IMR-90 (cell line): ENCODE results near the gene PAK5. TPM values are rescaled to one million over a fixed set of nuclear protein-coding genes. Genes with fewer than 3 reads are reported as not detected.

Experiments used
- ATAC-seq: fragments of 200-7000 bp; cut with Tn5 transposase; 2 replicates; pipeline ENCODE4 v1.9.1; 2020; ENCODE audit warnings: low read depth, mild to moderate bottlenecking, moderate library complexity
- BruUV-seq: library from RNA; stranded (reverse); fragments of 400-500 nt; replicated peaks from 2 replicates; lab custom pipeline; 2021; lab: Mats Ljungman, UMichigan
- CTCF ChIA-PET: fragments of 300-600 bp; formaldehyde crosslinking; extraction: SDS; loops from one replicate; lab custom pipeline; 2021; ENCODE audit warnings: antibody characterized with exemption; lab: Yijun Ruan, JAX
- POLR2A ChIA-PET: fragments of 300-600 bp; sonication (Branson Sonifier 250); formaldehyde crosslinking; loops from one replicate; lab custom pipeline; 2022; ENCODE audit warnings: antibody characterized with exemption; ENCODE audit not compliant: unreplicated experiment; lab: Charles Lee
- DNase-seq: peaks from one replicate; pipeline ENCODE4 v3.0.0; 2013
- H2AFZ ChIP-seq: replicated peaks from 2 replicates; pipeline ENCODE3; 2013; ENCODE audit warnings: low read length, mild to moderate bottlenecking; ENCODE audit not compliant: poor library complexity
- H2AK5ac ChIP-seq: 2 replicates; pipeline ENCODE4 v1.6.1; 2013; ENCODE audit warnings: low read depth, low read length, inconsistent platforms
- H2AK9ac ChIP-seq: replicated peaks from 2 replicates; pipeline ENCODE3; 2013; ENCODE audit warnings: mild to moderate bottlenecking, low read depth, low read length, moderate library complexity; ENCODE audit not compliant: poor library complexity
- H2BK120ac ChIP-seq: 2 replicates; pipeline ENCODE4 v1.6.1; 2013; ENCODE audit warnings: low read depth, low read length, inconsistent platforms
- H2BK15ac ChIP-seq: 3 replicates; pipeline ENCODE4 v1.6.1; 2013; ENCODE audit warnings: low read depth, low read length, inconsistent platforms
- H2BK20ac ChIP-seq: 2 replicates; pipeline ENCODE4 v1.6.1; 2013; ENCODE audit warnings: low read depth, mild to moderate bottlenecking, inconsistent platforms, low read length, moderate library complexity
- H2BK5ac ChIP-seq: 2 replicates; pipeline ENCODE4 v1.6.1; 2013; ENCODE audit warnings: mild to moderate bottlenecking, low read depth, low read length, inconsistent platforms; ENCODE audit not compliant: poor library complexity, severe bottlenecking
- H3K14ac ChIP-seq: replicated peaks from 2 replicates; pipeline ENCODE4 v1.6.1; 2013; ENCODE audit warnings: low read depth, low read length, inconsistent platforms
- H3K18ac ChIP-seq: 2 replicates; pipeline ENCODE4 v1.6.1; 2013; ENCODE audit warnings: low read depth, low read length, control low read depth
- H3K23ac ChIP-seq: 2 replicates; pipeline ENCODE4 v1.6.1; 2013; ENCODE audit warnings: low read depth, low read length, inconsistent platforms
- H3K27ac ChIP-seq: 2 replicates; pipeline ENCODE4 v1.5.1; 2013; ENCODE audit warnings: mild to moderate bottlenecking, control low read depth, low read length; ENCODE audit not compliant: insufficient read depth
- H3K27me3 ChIP-seq: 2 replicates; pipeline ENCODE4 v1.6.1; 2013; ENCODE audit warnings: low read length; ENCODE audit not compliant: control insufficient read depth, insufficient read depth
- H3K36me3 ChIP-seq: 2 replicates; pipeline ENCODE4 v1.6.1; 2013; ENCODE audit warnings: low read length, mixed read lengths; ENCODE audit not compliant: control insufficient read depth, insufficient read depth
- H3K4ac ChIP-seq: 2 replicates; pipeline ENCODE4 v1.6.1; 2013; ENCODE audit warnings: low read depth, low read length, inconsistent platforms
- H3K4me1 ChIP-seq: 2 replicates; pipeline ENCODE4 v1.6.1; 2013; ENCODE audit warnings: low read length, mixed read lengths; ENCODE audit not compliant: control insufficient read depth, insufficient read depth
- H3K4me2 ChIP-seq: 2 replicates; pipeline ENCODE4 v1.6.1; 2013; ENCODE audit warnings: low read depth, mild to moderate bottlenecking, control low read depth, low read length, moderate library complexity
- H3K4me3 ChIP-seq: 2 replicates; pipeline ENCODE4 v1.5.1; 2013; ENCODE audit warnings: low read depth, mild to moderate bottlenecking, control low read depth, low read length, moderate library complexity; ENCODE audit not compliant: insufficient read depth
- H3K56ac ChIP-seq: 2 replicates; pipeline ENCODE4 v1.6.1; 2013; ENCODE audit warnings: low read length, inconsistent platforms; ENCODE audit not compliant: insufficient read depth; ENCODE audit errors: extremely low read depth
- H3K79me1 ChIP-seq, 2 experiments: 2 replicates each; pipeline ENCODE4 v1.6.1; 2013; ENCODE audit warnings: low read length in 2 of 2, inconsistent platforms in 1 of 2, low read depth in 1 of 2
- H3K9ac ChIP-seq: 2 replicates; pipeline ENCODE4 v1.6.1; 2013; ENCODE audit warnings: low read depth, low read length, control low read depth
- H3K9me1 ChIP-seq: 2 replicates; pipeline ENCODE4 v1.6.1; 2013; ENCODE audit warnings: low read length, inconsistent platforms; ENCODE audit not compliant: insufficient read depth
- H3K9me3 ChIP-seq: 2 replicates; pipeline ENCODE4 v1.6.1; 2013; ENCODE audit warnings: low read length; ENCODE audit not compliant: control insufficient read depth, insufficient read depth
- H4K20me1 ChIP-seq: 2 replicates; pipeline ENCODE4 v1.6.1; 2013; ENCODE audit warnings: low read length, inconsistent platforms; ENCODE audit not compliant: insufficient read depth
- H4K5ac ChIP-seq: 2 replicates; pipeline ENCODE4 v1.6.1; 2013; ENCODE audit warnings: mild to moderate bottlenecking, low read depth, low read length, control low read depth
- H4K8ac ChIP-seq, 2 experiments: 2 replicates each; pipeline ENCODE4 v1.6.1; 2013; ENCODE audit warnings: low read depth in 2 of 2, low read length in 2 of 2, control low read depth in 1 of 2, inconsistent platforms in 1 of 2
- H4K91ac ChIP-seq: 2 replicates; pipeline ENCODE4 v1.6.1; 2013; ENCODE audit warnings: low read depth, low read length, inconsistent platforms; ENCODE audit not compliant: insufficient read depth
- CHD1 ChIP-seq: IDR thresholded peaks from 2 replicates; pipeline ENCODE4 v1.6.1; 2012; ENCODE audit warnings: low read depth, low read length, improper control_type of control experiment
- MAFK ChIP-seq: IDR thresholded peaks from 2 replicates; pipeline ENCODE4 v1.6.1; 2012; ENCODE audit warnings: low read depth, low read length, improper control_type of control experiment
- POLR2A ChIP-seq: IDR thresholded peaks from 2 replicates; pipeline ENCODE4 v1.6.1; 2012; ENCODE audit warnings: mild to moderate bottlenecking, low read depth, low read length
- RFX5 ChIP-seq: IDR thresholded peaks from 2 replicates; pipeline ENCODE4 v1.8.0; 2012; ENCODE audit warnings: low read depth, mild to moderate bottlenecking, low read length, moderate library complexity
- whole genome bisulfite sequencing, 2 experiments: methylation state at CpG; one replicate each; pipeline versions ENCODE4 v1.1.5 to v1.1.7; 2013; ENCODE audit warnings: missing lambda C conversion rate in 2 of 2; ENCODE audit not compliant: insufficient read length in 1 of 2; ENCODE audit errors: extremely low coverage in 2 of 2; 5-methylcytosine and 5-hydroxymethylcytosine counted together
- dilution Hi-C: fragments of 300-500 bp; cut with HindIII; formaldehyde crosslinking; loops from one replicate; pipeline ENCODE4 v1.14.3; 2018; ENCODE audit warnings: low sequenced_read_pairs; ENCODE audit not compliant: unreplicated experiment
- in situ Hi-C: fragments of 300-500 bp; cut with MboI; formaldehyde crosslinking; loops from 3 replicates; pipeline ENCODE4 v1.14.3; 2019; ENCODE audit warnings: low sequenced_read_pairs, inconsistent platforms, mixed read lengths
- intact Hi-C: fragments of 100-400 bp; cut with micrococcal nuclease; formaldehyde crosslinking; loops from 2 replicates; pipeline ENCODE4 v1.10.0; 2022
- polyA plus RNA-seq, 3 experiments: library from polyadenylated mRNA; depleted of rRNA; stranded (reverse); fragments of >200 nt; gene quantifications; 2 replicates each; pipeline ENCODE4 v1.2.3, GENCODE V29; 2012; ENCODE audit warnings: low replicate concordance in 1 of 3
- total RNA-seq: library from RNA; depleted of rRNA; stranded (reverse); fragments of >200 nt; gene quantifications from 2 replicates; pipeline ENCODE4 v1.2.3, GENCODE V29; 2012
- TF ChIP-seq, protein P1 (sequence below): conservative IDR thresholded peaks from 2 replicates; pipeline ENCODE4 v1.5.1; 2012; ENCODE audit warnings: mild to moderate bottlenecking, low read depth, low read length, improper control_type of control experiment

PAK5 gene
- total and polyA plus RNA-seq, 2 of the 4 experiments (the other 2 are of a cell fraction): not detected

DNA sequence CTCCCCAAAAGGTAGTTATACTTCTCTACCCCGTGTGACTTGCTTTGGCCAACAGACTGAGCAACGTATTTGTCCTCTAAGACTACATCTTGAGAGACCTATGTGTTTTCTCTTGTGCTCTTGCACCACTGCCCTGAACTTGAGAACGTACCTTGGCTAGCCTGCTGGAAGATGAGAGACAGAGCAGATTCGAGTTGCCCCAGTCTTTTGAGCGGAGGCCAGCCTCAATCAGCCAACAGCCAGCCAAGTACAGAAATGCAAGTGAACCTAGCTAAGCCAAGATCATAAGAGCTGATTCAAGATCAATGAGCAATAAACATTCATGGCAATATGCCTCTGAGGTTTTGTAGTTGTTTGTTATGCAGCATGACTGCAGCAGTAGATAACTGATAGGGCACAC lies 98.4 kb downstream of the PAK5 start:
- POLR2A ChIA-PET: no interaction called here

More for the DNA sequence above, 98.4 kb downstream of the PAK5 start:
- in situ Hi-C loops (no loop called here), intact Hi-C loops (no loop called here), dilution Hi-C loops (no loop called here)
- H2BK20ac ChIP-seq: no peak overlapping the region
- H3K79me1 ChIP-seq: no peaks in the 10 kb centered on the region
- no peak for TF ChIP-seq RFX5
- no peak for TF ChIP-seq MAFK
- no peak for TF ChIP-seq CHD1
- TF ChIP-seq POLR2A: no peak
- TF ChIP-seq, protein P1, sequence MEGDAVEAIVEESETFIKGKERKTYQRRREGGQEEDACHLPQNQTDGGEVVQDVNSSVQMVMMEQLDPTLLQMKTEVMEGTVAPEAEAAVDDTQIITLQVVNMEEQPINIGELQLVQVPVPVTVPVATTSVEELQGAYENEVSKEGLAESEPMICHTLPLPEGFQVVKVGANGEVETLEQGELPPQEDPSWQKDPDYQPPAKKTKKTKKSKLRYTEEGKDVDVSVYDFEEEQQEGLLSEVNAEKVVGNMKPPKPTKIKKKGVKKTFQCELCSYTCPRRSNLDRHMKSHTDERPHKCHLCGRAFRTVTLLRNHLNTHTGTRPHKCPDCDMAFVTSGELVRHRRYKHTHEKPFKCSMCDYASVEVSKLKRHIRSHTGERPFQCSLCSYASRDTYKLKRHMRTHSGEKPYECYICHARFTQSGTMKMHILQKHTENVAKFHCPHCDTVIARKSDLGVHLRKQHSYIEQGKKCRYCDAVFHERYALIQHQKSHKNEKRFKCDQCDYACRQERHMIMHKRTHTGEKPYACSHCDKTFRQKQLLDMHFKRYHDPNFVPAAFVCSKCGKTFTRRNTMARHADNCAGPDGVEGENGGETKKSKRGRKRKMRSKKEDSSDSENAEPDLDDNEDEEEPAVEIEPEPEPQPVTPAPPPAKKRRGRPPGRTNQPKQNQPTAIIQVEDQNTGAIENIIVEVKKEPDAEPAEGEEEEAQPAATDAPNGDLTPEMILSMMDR: no peak
- no peak overlapping the region for H4K8ac ChIP-seq
- no peaks in the 10 kb centered on the region for H3K27me3 ChIP-seq
- ATAC-seq: no peak
- BruUV-seq: no TSS peak
- H3K18ac ChIP-seq: no peak overlapping the region
- 20% methylated on average over 2 of the region's 5 CpGs; no CpG with 5 or more reads in 1 of the 2 experiments for WGBS, 2 experiments
- H2BK120ac ChIP-seq: no peak overlapping the region
- no peaks in the 10 kb centered on the region for H3K9me1 ChIP-seq
- H2AK9ac ChIP-seq: no peak overlapping the region
- DNase-seq: no peak
- no peak overlapping the region for H4K5ac ChIP-seq
- no peaks in the 10 kb centered on the region for H3K9me3 ChIP-seq
- H4K20me1 ChIP-seq: no peaks in the 10 kb centered on the region
- H3K4me3 ChIP-seq: no peak overlapping the region
- no peaks in the 10 kb centered on the region for H3K4me1 ChIP-seq
- no peak overlapping the region for H3K9ac ChIP-seq
- H3K27ac ChIP-seq: no peak overlapping the region
- CTCF ChIA-PET: no interaction called here
- H2AK5ac ChIP-seq: no peak overlapping the region
- H2BK15ac ChIP-seq: no peak overlapping the region
- no peak overlapping the region for H3K4ac ChIP-seq
- no peak overlapping the region for H3K4me2 ChIP-seq
- H3K23ac ChIP-seq: no peak overlapping the region
- no peak overlapping the region for H4K91ac ChIP-seq
- H3K14ac ChIP-seq: no peak overlapping the region
- H2AFZ ChIP-seq: no peak overlapping the region
- H3K36me3 ChIP-seq: no peaks in the 10 kb centered on the region
- no peak overlapping the region for H2BK5ac ChIP-seq
- H3K56ac ChIP-seq: no peak overlapping the region
